ENCODE measurements around the gene BANK1. TPM values are rescaled to one million over a fixed set of nuclear protein-coding genes. Genes with fewer than 3 reads are reported as not detected.

The BANK1 gene
- total RNA-seq, 1 experiment from 2014 or later = 2.4 TPM

DNA sequence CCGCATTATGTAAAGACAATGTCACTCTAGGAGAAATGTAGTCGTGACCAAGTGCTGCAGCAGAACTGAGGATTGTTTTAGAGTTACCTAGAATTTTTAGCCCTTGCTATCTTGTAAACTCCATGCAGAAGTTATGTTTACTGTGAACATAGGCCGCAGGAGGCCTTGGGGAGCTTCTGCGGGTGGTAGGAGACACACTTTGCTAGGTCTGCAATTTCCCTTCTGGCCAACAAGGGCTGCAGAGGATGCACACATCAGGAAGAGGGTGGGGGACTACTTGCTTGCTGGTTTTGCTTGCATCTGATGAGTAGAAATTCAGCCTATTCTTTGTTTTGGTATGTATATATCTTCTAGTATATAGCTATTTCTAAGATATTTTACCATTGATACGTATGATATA, 23.1 kb downstream of the BANK1 start:
- no TSS peak for BruUV-seq (replicated peaks)
- Histone ChIP-seq H3K79me2 (ENCODE audit: insufficient read depth, low read length) (no peaks in the 10 kb centered on the region), H3K9me3 (ENCODE audit: control insufficient read depth in 1 of 2, insufficient read depth in 1 of 2, low read depth in 1 of 2, low read length in 2 of 2) (no peaks in the 10 kb centered on the region), H3K36me3 (ENCODE audit: control insufficient read depth in 1 of 2, insufficient read depth in 2 of 2, low read length in 2 of 2) (no peaks in the 10 kb centered on the region), H3K9me2 (ENCODE audit: insufficient read depth) (no peaks in the 10 kb centered on the region; the same call in 1 of the 2 replicates), H3K4me1 (ENCODE audit: control insufficient read depth in 1 of 2, insufficient read depth in 2 of 2, low read length in 2 of 2) (no peaks in the 10 kb centered on the region), H3K4me3 (replicated peaks in 1 of 2; ENCODE audit: low read depth in 1 of 2, low read length in 2 of 2) (no peak overlapping the region), H3K27me3 (ENCODE audit: insufficient read depth, low read length) (no peaks in the 10 kb centered on the region), H3K4me2 (ENCODE audit: low read length) (no peak overlapping the region), H3K27ac (ENCODE audit: low read depth, low read length) (no peak overlapping the region), H2AFZ (ENCODE audit: low read depth, low read length, poor library complexity, severe bottlenecking) (no peak overlapping the region), H3K9ac (ENCODE audit: low read length) (no peak overlapping the region), H4K20me1 (ENCODE audit: insufficient read depth) (no peaks in the 10 kb centered on the region)
- TF ChIP-seq ZFX (IDR thresholded peaks at IDR 0.05) = no peak
- TF ChIP-seq, protein P1, sequence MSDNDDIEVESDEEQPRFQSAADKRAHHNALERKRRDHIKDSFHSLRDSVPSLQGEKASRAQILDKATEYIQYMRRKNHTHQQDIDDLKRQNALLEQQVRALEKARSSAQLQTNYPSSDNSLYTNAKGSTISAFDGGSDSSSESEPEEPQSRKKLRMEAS (IDR thresholded peaks at IDR 0.05) = no peak
- TF ChIP-seq SIN3A (IDR thresholded peaks at IDR 0.05; ENCODE audit: low read depth) = no peak
- no peak for TF ChIP-seq JUND (IDR thresholded peaks at IDR 0.05)
- TF ChIP-seq RAD21 (IDR thresholded peaks at IDR 0.05; ENCODE audit: low read depth) = no peak
- TF ChIP-seq, protein P2, sequence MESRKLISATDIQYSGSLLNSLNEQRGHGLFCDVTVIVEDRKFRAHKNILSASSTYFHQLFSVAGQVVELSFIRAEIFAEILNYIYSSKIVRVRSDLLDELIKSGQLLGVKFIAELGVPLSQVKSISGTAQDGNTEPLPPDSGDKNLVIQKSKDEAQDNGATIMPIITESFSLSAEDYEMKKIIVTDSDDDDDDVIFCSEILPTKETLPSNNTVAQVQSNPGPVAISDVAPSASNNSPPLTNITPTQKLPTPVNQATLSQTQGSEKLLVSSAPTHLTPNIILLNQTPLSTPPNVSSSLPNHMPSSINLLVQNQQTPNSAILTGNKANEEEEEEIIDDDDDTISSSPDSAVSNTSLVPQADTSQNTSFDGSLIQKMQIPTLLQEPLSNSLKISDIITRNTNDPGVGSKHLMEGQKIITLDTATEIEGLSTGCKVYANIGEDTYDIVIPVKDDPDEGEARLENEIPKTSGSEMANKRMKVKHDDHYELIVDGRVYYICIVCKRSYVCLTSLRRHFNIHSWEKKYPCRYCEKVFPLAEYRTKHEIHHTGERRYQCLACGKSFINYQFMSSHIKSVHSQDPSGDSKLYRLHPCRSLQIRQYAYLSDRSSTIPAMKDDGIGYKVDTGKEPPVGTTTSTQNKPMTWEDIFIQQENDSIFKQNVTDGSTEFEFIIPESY (IDR thresholded peaks at IDR 0.05; ENCODE audit: extremely low read depth, insufficient replicate concordance, low read length) = no peak
- POLR2A ChIA-PET = no interaction called here
- CTCF ChIA-PET = no interaction called here
- RAD21 ChIA-PET (ENCODE audit: low non-redundant PET in 1 of 2, low total read pairs in 2 of 2, uncharacterized antibody in 2 of 2, unreplicated experiment in 2 of 2) = no interaction called here
- intact Hi-C loops (cut with micrococcal nuclease) = no loop called here
- no peak for DNase-seq (ENCODE audit: low read depth, low spot score)
- ATAC-seq = no peak

DNA sequence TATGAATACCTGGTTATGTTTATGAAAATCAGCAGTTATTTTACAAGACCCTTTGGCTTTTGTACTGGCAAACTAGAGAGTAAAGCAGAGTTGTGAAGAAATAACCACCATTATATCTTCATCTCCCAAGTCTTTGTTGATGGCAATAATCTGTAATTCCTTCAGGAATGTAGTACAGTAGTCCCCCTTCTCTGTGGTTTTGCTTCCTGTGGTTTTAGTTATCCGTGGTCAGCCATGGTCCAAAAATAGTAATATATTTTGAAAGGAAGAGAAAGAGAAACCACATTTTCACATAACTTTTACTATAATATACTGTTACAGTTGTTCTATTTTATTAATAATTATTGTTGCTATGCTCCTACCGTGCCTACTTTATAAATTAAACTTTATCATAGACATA, 27.8 kb downstream of the BANK1 start:
- no peaks in the 10 kb centered on the region for H3K27me3 ChIP-seq (ENCODE audit: insufficient read depth, low read length)
- no peak overlapping the region for H3K4me3 ChIP-seq (replicated peaks in 1 of 2; ENCODE audit: low read depth in 1 of 2, low read length in 2 of 2)
- no TSS peak for BruUV-seq (replicated peaks)
- H3K4me2 ChIP-seq (ENCODE audit: low read length) = no peak overlapping the region
- ChIA-PET POLR2A (no interaction called here), RAD21 (ENCODE audit: low non-redundant PET in 1 of 2, low total read pairs in 2 of 2, uncharacterized antibody in 2 of 2, unreplicated experiment in 2 of 2) (no interaction called here), CTCF (no interaction called here)
- H3K27ac ChIP-seq (ENCODE audit: low read depth, low read length) = no peak overlapping the region
- intact Hi-C loops (cut with micrococcal nuclease) = no loop called here
- H3K9me3 ChIP-seq (ENCODE audit: control insufficient read depth in 1 of 2, insufficient read depth in 1 of 2, low read depth in 1 of 2, low read length in 2 of 2) = no peaks in the 10 kb centered on the region
- no peak overlapping the region for H3K9ac ChIP-seq (ENCODE audit: low read length)
- H2AFZ ChIP-seq (ENCODE audit: low read depth, low read length, poor library complexity, severe bottlenecking) = no peak overlapping the region
- H3K79me2 ChIP-seq (ENCODE audit: insufficient read depth, low read length) = no peaks in the 10 kb centered on the region
- ATAC-seq (no peak), DNase-seq (ENCODE audit: low read depth, low spot score) (no peak)
- no peaks in the 10 kb centered on the region for H4K20me1 ChIP-seq (ENCODE audit: insufficient read depth)
- no peaks in the 10 kb centered on the region for H3K36me3 ChIP-seq (ENCODE audit: control insufficient read depth in 1 of 2, insufficient read depth in 2 of 2, low read length in 2 of 2)
- H3K4me1 ChIP-seq (ENCODE audit: control insufficient read depth in 1 of 2, insufficient read depth in 2 of 2, low read length in 2 of 2) = no peaks in the 10 kb centered on the region
- H3K9me2 ChIP-seq (ENCODE audit: insufficient read depth) = no peaks in the 10 kb centered on the region
- TF ChIP-seq CEBPB (IDR thresholded peaks at IDR 0.05; ENCODE audit: low read depth) = no peak
- TF ChIP-seq, protein P3, sequence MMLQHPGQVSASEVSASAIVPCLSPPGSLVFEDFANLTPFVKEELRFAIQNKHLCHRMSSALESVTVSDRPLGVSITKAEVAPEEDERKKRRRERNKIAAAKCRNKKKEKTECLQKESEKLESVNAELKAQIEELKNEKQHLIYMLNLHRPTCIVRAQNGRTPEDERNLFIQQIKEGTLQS (IDR thresholded peaks at IDR 0.05) = no peak
- TF ChIP-seq ELF1 (IDR thresholded peaks at IDR 0.05; ENCODE audit: borderline replicate concordance, low read depth) = no peak
- no peak for TF ChIP-seq YY1 (IDR thresholded peaks at IDR 0.05; ENCODE audit: extremely low read depth, insufficient replicate concordance, low read depth, low read length)
- no peak for TF ChIP-seq RAD21 (IDR thresholded peaks at IDR 0.05; ENCODE audit: low read depth)
- TF ChIP-seq JUND (IDR thresholded peaks at IDR 0.05) = no peak
- no peak for TF ChIP-seq SP1 (IDR thresholded peaks at IDR 0.05; ENCODE audit: low read depth)
- TF ChIP-seq, protein P2 (IDR thresholded peaks at IDR 0.05; ENCODE audit: extremely low read depth, insufficient replicate concordance, low read length) = no peak
- no peak for TF ChIP-seq ZFX (IDR thresholded peaks at IDR 0.05)
- no peak for TF ChIP-seq EZH2phosphoT487 (IDR thresholded peaks at IDR 0.05; ENCODE audit: borderline replicate concordance)
- TF ChIP-seq, protein P4, sequence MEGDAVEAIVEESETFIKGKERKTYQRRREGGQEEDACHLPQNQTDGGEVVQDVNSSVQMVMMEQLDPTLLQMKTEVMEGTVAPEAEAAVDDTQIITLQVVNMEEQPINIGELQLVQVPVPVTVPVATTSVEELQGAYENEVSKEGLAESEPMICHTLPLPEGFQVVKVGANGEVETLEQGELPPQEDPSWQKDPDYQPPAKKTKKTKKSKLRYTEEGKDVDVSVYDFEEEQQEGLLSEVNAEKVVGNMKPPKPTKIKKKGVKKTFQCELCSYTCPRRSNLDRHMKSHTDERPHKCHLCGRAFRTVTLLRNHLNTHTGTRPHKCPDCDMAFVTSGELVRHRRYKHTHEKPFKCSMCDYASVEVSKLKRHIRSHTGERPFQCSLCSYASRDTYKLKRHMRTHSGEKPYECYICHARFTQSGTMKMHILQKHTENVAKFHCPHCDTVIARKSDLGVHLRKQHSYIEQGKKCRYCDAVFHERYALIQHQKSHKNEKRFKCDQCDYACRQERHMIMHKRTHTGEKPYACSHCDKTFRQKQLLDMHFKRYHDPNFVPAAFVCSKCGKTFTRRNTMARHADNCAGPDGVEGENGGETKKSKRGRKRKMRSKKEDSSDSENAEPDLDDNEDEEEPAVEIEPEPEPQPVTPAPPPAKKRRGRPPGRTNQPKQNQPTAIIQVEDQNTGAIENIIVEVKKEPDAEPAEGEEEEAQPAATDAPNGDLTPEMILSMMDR (IDR thresholded peaks at IDR 0.05 in 2 of 3, conservative IDR thresholded peaks at IDR 0.05 in 1 of 3; ENCODE audit: borderline replicate concordance in 1 of 3, insufficient read depth in 1 of 3, low read depth in 2 of 3, low read length in 2 of 3) = no peak
- TF ChIP-seq POLR2A (IDR thresholded peaks at IDR 0.05; ENCODE audit: borderline replicate concordance, extremely low read depth, insufficient read depth, insufficient read length) = no peak
- TF ChIP-seq FOSL1 (IDR thresholded peaks at IDR 0.05; ENCODE audit: low read depth) = no peak

Data from HCT116 (cell line).